GM12874 (cell line): ENCODE results near the gene RIPK4.

Experiments
- CTCF ChIP-seq: IDR thresholded peaks from 2 replicates; pipeline ENCODE4 v1.5.1; 2011; ENCODE audit warnings: low read depth, mild to moderate bottlenecking, control low read depth, low read length, moderate library complexity; ENCODE audit not compliant: insufficient read depth

The RIPK4 gene

GRCh38 chr21:41749286-41749685 lies 17.6 kb downstream of the RIPK4 start:
- no peak for TF ChIP-seq CTCF

- TF ChIP-seq CTCF: no peak
These were observed 18.7 kb downstream of the RIPK4 start for GRCh38 chr21:41747943-41748738.

- TF ChIP-seq CTCF: no peak
These were observed 20.2 kb downstream of the RIPK4 start for GRCh38 chr21:41746744-41747006.

- no peak for TF ChIP-seq CTCF
These were observed 20.7 kb downstream of the RIPK4 start for GRCh38 chr21:41745971-41746743.

- no peak for TF ChIP-seq CTCF
These were observed 21.6 kb downstream of the RIPK4 start for GRCh38 chr21:41745026-41745820.

- TF ChIP-seq CTCF: no peak
These were observed 22.6 kb downstream of the RIPK4 start for GRCh38 chr21:41744028-41744930.
